HuH-7 (cell line): Measurements from ENCODE around the gene RABGAP1L.

Experiments used
- DNase-seq: peaks from one replicate; pipeline ENCODE4 v3.0.0; 2011; ENCODE audit warnings: low spot score

Gene RABGAP1L

DNA sequence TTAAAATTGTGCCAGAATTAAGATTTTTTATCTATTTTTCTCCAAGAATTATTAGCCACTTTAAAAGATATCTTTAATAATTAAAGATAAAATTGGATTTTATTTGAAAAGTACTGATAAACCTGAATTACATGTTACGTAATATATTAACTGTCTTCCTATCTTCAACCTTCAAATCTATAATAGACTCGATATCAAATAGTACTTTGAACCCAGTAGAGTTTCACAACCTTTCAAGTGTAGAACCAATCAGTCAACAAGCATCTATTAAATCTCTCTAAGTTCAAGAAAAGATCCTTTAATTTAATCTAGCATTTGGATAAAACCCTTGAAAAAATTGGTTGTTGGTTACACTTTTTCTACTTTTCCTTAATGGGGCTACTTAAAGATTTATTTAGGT, 559.9 kb downstream of the RABGAP1L start:
- DNase-seq, result no peak

DNA sequence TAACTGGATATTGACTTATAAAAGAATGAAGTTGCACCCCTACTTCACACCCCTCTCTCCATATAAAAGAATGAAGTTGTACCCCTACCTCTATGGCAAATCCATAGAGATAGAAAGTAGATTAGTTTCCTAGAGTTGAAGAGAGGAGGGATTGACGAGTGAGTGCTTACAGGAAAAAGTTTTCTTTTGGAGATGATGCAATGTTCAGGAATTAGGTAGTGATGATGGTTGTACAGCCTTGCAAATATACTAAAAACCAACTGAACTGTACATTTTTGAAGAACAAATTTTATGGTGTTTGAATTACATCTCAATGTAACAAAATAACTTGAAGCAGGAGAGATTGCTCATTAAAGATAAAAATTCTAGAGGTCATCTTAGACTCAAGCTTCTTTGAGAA, 561.3 kb downstream of the RABGAP1L start:
- no peak for DNase-seq

DNA sequence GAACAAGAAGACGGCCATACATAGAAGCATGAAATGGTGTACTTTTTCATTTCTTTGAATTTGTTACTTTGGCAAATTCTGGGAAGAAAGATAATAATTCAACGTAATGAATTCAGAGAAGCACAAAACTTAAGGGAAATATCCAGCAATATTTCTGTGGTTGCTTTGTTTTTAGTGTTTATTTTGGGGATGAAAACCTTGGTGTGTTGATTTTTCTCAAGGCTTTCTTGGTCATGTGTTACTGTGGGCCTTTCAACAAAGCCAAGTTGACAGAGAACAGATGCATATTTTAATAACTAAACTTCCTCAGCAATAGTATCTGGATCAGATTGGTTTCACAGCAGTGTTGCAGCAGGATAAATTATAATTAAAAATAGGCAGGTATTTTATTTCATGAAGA, 561.9 kb downstream of the RABGAP1L start:
- no peak for DNase-seq

DNA sequence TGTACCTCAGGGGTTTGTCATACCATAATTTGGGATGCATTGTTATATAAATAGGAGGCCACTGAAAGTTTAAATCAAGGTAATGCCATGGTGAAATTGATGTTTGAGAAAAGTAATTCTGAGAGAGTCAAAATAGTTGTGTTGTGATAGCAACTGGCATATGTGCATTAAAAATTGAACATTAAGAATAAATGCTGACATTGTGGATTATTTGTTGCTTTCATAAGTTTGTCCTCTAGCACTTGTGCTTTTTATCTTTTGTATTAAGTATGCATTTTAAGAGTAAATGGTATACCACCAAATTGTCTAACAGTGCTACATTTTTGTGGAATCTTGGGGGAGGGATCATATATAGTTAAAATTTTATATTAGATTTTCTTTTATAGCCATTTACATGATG, 564.5 kb downstream of the RABGAP1L start:
- no peak for DNase-seq

DNA sequence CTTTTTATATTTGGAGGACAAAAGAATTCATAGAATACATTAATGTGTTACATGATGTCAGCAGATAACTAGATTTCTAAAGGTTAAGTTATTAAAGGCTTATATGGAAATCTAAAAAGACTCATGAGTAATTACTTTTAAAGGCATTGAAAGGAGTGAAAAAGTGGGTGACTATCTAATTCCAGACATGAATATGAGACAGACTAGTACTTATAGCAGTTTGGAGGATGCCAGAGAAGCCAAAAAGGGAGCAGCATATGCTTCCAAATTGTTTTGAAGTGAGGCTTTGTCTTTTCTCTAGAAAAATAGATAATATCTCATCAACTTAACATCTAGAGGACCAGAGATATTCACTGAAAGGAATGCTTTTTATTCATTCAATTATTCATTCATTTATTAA, 564.9 kb downstream of the RABGAP1L start:
- no peak for DNase-seq

DNA sequence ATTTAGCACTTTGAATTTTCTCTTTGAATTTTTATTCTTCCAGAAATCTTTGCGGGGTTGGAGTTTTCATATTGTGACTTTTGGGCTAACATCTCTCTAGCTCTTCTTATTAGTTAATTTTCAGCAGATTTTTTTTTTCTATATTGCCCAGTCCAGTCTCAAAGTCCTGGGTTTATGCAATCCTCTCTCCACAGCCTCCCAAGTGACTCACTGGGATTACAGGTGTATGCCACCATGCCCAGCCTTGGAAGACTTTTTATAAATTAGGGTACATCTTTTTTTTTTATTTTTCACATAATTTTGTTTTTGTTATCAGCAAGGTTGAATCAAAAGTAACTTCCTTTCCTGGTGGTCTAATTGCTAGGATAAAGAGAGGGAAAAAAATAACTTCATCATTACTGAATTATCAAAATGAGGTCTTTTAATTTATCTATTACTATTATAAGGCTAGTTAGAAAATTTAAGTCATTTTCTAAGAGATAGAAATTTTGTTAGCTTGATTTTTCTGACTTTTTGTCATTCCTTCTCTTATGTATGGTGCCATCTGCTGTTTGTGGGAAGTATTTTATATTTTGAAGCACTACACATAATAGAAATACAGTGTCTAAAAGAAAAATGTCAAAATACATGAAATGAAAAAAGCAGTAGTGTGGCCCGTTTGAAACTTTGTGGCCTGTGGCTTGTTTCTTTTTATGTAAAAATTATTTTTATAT, 567.0 kb downstream of the RABGAP1L start:
- no peak for DNase-seq

DNA sequence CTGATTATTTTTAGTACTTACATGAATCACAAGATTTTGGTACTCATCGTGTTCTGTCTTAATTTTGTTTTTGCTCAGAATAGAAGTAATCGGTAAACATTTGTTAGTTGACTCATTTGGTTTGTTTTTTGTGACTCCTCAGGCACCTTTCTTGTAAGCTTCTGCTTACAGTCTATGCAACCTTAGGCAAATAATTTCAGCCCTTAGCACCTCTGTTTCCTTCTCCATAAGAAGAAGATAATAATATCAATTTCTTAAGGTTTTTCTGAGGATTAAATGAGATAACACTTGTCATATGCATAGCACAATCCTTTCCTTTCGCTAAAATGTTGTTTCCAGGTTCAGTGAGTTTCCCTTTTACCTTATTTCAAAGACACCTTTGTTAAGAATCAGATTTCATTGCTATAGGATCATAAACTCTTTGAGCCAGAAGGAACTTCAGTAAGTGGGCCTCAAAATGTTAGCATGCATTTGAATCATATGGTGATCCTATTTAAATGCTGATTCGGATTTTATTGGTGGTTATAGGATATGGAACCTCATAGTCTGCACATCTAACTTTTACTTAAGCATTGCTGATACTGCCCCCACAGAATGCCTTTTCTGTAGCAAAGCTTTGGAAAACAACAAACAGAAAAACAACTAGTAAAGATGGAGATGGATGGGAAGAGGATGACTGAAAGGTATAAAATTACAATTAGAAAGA, 567.7 kb downstream of the RABGAP1L start:
- no peak for DNase-seq

DNA sequence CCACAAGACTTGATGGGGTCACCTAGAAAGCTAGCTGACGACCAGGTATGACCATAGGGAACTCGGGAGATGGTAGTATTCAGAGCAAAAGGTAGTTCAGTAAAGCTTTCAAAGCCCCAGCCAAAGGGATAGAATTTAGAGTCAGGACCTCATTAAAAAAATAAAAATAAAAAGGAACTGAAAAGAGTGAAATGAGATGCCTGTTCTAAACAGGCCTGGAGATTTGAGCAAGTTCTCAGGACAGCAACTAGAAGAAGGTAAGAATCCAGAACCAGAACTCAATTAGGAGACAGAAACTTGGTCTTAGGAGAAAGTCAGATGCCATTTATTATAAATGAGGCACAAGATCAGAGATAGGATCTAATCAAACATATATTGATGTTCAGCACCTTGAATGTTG, 575.0 kb downstream of the RABGAP1L start:
- no peak for DNase-seq

DNA sequence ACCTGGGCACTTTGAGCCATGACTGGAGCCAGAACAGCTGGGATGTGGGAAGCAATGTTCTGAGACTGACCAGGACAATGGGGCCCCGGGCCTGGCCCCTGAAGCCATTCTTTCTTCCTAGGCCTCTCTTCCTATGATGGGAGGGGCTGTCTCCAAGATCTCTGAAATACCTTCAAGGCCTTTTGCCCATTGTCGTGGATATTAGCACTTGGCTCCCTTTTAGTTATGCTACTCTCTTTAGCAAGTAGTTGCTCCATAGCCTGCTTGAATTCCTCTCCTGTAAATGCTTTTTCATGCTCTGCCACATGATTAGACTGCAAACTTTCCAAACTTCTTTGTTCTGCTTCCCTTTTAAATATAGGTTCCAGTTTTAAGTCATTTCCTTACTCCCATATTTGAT, 577.5 kb downstream of the RABGAP1L start:
- DNase-seq, result no peak

DNA sequence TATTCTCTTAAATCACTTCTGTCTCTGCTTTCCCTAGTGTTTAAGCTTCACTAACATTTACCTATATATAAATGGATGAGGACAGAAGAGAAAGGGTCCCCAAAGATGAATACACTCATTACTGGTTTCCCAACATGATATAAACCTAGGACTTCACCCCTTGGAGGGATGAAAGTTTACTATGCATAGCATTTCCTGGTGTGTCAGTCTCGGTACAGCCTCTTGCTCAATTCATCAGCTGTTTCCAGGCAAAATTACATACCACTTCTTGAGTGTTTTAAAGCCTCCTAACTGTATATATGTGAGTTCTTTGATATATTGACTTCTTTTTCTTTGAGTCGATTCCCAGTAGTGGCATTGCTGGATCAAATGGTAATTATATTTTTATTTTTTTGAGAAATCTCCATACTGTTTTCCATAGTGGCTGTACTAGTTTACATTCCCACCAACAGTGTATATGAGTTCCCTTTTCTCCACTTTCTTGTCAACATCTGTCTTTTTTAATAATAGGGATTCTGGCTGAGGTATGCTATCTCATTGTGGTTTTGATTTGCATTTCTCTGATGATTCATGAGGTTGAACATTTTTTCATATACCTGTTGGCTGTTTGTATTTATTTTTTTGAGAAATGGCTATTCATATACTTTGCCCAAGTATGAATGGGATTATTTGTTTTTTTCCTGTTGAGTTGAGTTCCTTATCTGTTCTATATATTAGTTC, 581.1 kb downstream of the RABGAP1L start:
- DNase-seq, result no peak

DNA sequence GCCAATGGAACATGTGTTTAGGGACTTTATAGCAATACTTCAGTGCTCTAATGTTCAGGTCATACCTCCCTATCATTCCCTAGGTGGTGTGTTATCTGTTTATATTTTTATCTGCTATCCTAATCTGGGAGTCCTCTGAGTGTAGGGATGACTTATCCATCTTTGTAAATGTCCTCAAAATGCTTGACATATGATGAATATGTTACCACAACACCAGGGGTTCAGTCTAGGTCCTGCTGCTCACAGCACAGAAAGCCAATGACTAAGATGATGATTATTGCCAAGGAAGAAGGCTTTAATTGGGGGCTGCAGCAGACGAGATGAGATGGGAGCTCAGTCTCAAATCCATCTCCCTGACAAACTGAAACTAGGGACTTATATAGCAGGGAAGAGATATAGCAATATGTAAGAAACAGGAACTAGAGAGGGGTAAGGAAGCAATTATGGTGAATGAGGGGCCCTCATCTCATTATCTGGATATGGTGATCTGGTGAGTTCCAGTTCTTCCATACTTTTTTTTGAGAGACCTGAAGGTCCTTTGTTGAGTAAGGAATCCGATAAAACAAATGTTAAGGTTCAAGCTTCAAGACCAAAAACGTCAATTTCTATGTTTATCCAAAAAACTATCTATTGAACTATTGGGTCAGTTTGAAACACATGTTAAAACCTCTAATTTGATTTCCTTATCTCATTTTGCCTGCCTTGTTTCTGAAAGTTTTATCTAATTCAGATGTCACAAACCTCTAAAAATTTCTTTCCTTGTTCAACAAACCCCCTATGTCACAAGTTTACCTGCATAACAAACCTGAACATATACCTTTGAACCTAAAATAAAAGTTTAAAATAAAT, 583.7 kb downstream of the RABGAP1L start:
- no peak for DNase-seq

DNA sequence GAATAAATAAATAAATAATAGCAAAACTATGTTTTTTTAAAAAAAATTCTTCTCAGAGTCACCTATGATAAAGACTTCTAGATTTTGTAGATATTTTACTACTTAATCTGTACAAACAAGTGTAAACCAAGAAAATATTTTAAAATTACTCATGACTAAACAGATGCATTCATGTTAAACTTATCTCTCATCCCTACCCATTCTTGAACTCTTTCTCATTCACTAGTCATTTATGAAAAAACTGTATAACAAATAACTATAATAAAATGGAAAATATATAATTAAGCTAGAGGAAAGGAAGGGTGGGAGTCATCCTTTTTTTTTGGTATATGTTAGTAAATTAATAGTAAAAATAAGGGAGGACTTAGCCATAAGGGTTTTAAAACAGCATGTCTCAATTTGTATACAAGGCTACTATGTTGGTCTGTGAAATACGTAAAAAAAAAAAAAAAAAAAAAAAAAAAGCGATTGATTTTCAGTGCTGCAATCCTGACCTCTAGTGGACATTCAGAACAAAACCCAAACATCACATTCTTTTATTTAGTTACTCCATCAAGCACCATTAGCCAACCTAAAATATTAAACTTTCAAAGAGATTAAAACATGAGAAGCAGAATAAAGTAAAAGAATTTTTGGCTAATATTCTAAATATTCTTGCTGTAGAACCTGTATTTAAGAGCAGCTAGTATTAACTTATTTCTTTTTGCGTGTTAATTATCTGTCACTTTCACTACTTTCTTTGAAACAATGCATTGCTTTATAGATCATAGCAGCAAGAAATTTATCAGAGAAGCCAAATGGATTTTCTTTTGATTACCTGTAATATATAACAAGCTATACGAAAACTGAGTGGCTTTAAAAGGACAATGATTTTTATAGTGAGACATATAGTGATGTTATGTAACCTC, 584.6 kb downstream of the RABGAP1L start:
- no peak for DNase-seq

DNA sequence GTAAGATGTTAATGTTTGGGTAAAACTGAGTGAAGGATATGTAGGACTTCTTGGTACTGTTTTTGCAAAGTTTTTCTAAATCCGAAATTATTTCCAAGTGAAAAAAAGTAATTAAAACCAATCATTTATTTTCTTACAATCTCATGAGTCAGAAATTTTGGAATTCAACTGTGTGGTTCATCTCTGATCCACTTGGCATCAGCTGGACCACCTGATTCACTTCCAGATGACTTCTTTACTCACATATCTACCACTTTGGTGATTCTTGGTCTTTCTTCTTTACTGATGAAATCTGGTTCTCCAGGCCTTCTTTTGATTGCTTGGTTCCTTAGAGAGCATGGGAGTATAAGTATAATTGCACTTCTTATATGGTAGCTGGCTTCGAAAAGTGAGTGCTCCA, 585.6 kb downstream of the RABGAP1L start:
- no peak for DNase-seq

DNA sequence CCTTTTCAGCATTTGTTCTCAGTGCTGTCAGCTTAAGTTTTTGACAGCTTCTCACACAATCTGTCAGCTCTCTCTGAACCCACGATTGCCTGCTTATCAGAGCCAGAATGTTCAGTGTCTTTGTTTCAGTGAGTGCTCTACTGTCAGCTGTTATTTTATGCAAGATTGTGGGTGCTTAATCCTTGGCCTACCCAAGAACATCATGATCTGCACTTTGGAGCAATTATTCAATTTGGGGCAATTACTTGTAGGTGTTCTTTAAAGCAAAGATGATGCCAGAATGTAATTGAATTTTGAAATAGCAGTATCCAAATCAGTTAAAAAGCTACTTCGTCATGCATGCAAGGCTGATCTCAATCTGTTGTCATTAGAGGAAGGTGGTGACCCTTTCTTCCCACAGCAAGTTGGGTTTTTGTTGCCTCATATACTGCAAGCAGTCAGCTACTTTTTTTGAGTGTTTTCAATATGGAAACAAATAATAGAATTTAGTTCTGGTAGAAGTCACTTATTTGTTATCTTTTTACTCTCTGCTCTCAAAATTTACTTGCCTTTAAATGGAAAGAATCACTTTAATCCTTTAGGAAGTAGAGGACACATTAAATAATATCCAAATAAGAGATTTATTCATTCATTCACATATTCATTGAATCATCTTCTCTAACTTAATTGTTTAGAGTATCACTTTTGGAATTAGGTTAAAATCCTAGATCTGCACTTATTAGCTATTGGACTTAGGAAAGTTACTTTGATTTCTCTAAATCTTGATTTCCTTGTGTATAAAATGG, 586.9 kb downstream of the RABGAP1L start:
- DNase-seq, result no peak

DNA sequence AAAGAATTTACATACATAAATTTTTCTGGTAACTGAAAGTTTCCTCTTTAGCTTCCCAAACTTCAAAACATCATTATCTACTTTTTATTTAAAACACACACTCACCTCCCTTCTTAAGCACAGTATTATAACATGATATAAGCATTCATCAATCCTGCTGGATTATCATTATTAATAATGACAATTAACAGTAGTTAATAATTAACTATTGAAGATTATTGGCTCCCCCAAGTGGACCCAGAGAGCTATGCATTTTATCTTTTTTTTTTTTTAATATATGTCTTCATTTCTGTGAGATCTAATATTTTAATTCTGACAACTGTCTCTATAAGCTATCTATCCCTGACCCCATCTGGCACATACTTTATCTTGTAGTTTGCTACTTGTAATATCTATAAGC, 588.3 kb downstream of the RABGAP1L start:
- DNase-seq, result no peak

DNA sequence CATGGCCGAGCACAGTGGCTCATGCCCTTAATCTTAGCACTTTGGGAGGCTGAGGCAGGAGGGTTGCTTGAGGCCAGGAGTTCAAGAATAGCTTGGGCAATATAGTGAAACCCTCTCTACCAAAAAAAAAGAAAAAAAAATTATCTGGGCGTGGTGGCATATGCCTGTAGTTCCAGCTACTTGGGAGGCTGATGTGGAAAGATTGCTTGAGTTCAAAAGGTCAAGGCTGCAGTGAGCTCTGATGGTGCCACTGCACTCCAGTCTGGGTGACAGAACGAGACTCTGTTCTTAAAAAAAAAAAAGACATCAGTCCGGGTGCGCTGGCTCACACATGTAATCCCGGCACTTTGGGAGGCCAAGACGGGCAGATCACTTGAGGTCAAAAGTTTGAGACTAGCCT, 589.3 kb downstream of the RABGAP1L start:
- no peak for DNase-seq

DNA sequence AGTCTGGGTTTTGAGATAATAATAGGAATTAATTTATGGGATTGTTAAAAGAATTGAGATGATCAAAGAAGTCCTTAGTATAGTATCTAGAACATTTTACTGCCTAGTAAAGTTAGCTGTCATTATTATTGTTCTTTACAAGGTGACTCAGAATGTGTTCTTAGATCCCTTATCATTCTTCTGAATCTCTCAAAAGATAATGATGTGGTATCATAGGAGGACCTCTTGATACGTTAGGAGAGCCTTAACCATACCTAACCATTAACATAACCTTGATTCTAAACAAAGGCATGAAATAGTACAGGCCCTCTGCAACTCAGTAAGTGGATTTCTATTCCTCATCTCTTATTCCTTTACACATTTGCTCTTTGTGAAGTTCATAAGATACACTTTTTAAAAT, 593.8 kb downstream of the RABGAP1L start:
- DNase-seq, result no peak

DNA sequence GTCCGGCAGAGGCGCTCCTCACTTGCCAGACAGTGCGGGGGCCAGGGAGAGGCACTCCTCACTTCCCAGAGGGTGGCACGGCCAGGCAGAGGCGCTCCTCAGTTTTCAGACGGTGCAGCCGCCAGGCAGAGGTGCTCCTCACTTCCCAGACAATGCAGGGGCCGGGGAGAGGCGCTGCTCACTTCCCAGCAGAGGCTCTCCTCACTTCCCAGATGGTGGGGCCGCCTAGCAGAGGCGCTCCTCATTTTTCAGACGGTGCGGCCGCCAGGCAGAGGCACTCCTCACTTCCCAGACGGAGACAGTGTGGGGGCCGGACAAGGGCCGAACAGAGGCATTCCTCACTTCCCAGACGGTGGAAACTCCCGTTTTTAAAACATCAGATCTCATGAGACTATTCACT, 602.0 kb downstream of the RABGAP1L start:
- no peak for DNase-seq

DNA sequence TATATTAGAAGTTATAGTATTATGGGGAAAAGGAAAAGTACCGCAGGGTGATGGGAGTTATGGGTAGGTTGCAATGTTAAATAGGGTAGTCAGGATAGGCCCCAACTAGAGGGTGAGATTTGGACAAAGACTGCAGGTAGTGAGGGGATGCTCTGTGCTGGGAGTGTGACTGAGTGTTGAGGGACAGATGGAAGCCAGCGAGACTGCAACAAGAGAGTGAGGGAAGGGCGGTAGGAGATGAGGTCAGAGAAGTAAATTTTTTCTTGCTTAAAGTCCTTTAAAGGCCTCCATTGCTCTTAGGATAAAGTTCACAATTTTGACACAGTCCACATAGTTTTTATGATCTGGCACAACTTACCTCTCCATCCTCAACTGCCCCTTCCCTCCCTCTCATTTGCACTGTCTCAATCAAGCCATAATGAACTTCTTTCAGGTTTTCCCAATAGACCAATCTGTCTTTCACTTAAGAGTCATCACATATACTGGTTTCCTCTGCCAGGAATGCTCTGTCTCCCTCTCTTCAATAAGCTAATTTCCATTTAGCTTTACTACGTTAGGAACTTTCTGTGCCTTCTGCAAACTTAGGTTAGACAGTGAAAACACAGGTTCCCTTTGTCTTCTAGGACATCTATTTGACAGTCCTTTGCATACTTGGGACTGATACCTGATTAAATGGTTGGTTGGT, 602.7 kb downstream of the RABGAP1L start:
- DNase-seq, result no peak

DNA sequence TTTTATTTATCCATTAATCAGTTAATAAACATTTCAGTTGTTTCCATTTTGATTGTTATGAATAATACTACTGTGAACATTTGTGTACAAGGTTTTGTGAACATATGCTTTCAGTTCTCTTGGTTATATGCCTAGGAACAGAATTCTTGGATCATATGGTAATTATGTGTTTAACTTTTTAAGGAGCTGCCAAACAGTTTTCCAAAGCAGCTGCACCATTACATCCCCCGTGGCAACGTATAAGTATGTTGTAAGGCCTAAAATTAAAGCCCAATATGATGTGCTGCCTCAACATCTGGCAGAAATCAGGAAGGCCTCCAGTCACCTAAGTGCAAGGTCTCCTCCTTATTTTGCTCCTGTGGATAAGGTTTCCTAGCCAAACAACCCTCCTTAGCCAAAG, 604.9 kb downstream of the RABGAP1L start:
- no peak for DNase-seq
